ENCODE data around the gene MAGI2.

The MAGI2 gene

GRCh38 chr7:79130715-79131114 is 322.8 kb downstream of the MAGI2 start:
- H3K27me3 ChIP-seq (ENCODE audit: low read length) = no peaks in the 10 kb centered on the region
- H3K4me2 ChIP-seq (ENCODE audit: low read depth, low read length, poor library complexity, severe bottlenecking) = no peak overlapping the region
- H3K9me2 ChIP-seq (replicated peaks; ENCODE audit: insufficient read depth, low read length) = no peaks in the 10 kb centered on the region
- no peaks in the 10 kb centered on the region for H3F3A ChIP-seq (ENCODE audit: insufficient read depth)
- H4K20me1 ChIP-seq (ENCODE audit: low read depth, low read length) = no peaks in the 10 kb centered on the region
- TF ChIP-seq EZH2phosphoT487 (conservative IDR thresholded peaks at IDR 0.05; ENCODE audit: low read length) = no peak
- no peak for TF ChIP-seq CTCF (IDR thresholded peaks at IDR 0.05; ENCODE audit: insufficient read depth, low read length, poor library complexity, severe bottlenecking)
- no peaks in the 10 kb centered on the region for H3K79me2 ChIP-seq (ENCODE audit: insufficient read depth, low read length)
- no peaks in the 10 kb centered on the region for H3K9me3 ChIP-seq (ENCODE audit: insufficient read depth, low read length)
- H3K9ac ChIP-seq (ENCODE audit: low read length) = no peak overlapping the region
- no peak overlapping the region for H2AFZ ChIP-seq (ENCODE audit: low read depth, low read length, severe bottlenecking)
- H3K36me3 ChIP-seq (ENCODE audit: low read length) = no peaks in the 10 kb centered on the region
- H3K4me3 ChIP-seq (ENCODE audit: insufficient read depth, low read length, poor library complexity, severe bottlenecking) = no peak overlapping the region
- no peak overlapping the region for H3K27ac ChIP-seq (ENCODE audit: low read depth, low read length)

GRCh38 chr7:79124331-79124730 is 329.1 kb downstream of the MAGI2 start:
- Histone ChIP-seq H3K4me2 (ENCODE audit: low read depth, low read length, poor library complexity, severe bottlenecking) (no peak overlapping the region), H3K27ac (ENCODE audit: low read depth, low read length) (no peak overlapping the region), H3K9me2 (replicated peaks; ENCODE audit: insufficient read depth, low read length) (no peaks in the 10 kb centered on the region), H2AFZ (ENCODE audit: low read depth, low read length, severe bottlenecking) (no peak overlapping the region), H3K9ac (ENCODE audit: low read length) (no peak overlapping the region), H4K20me1 (ENCODE audit: low read depth, low read length) (no peaks in the 10 kb centered on the region), H3K79me2 (ENCODE audit: insufficient read depth, low read length) (no peaks in the 10 kb centered on the region), H3K36me3 (ENCODE audit: low read length) (no peaks in the 10 kb centered on the region), H3K9me3 (ENCODE audit: insufficient read depth, low read length) (no peaks in the 10 kb centered on the region), H3K4me3 (ENCODE audit: insufficient read depth, low read length, poor library complexity, severe bottlenecking) (no peak overlapping the region), H3F3A (ENCODE audit: insufficient read depth) (no peaks in the 10 kb centered on the region), H3K27me3 (ENCODE audit: low read length) (no peaks in the 10 kb centered on the region)
- TF ChIP-seq CTCF (IDR thresholded peaks at IDR 0.05; ENCODE audit: insufficient read depth, low read length, poor library complexity, severe bottlenecking) (no peak), EZH2phosphoT487 (conservative IDR thresholded peaks at IDR 0.05; ENCODE audit: low read length) (no peak)

GRCh38 chr7:79118143-79118542 is 335.3 kb downstream of the MAGI2 start:
- Histone ChIP-seq H3K4me2 (ENCODE audit: low read depth, low read length, poor library complexity, severe bottlenecking) (no peak overlapping the region), H3K9me2 (replicated peaks; ENCODE audit: insufficient read depth, low read length) (no peaks in the 10 kb centered on the region), H2AFZ (ENCODE audit: low read depth, low read length, severe bottlenecking) (no peak overlapping the region), H3F3A (ENCODE audit: insufficient read depth) (no peaks in the 10 kb centered on the region), H3K27me3 (ENCODE audit: low read length) (no peaks in the 10 kb centered on the region), H3K79me2 (ENCODE audit: insufficient read depth, low read length) (no peaks in the 10 kb centered on the region), H3K27ac (ENCODE audit: low read depth, low read length) (no peak overlapping the region), H3K36me3 (ENCODE audit: low read length) (no peaks in the 10 kb centered on the region), H3K9me3 (ENCODE audit: insufficient read depth, low read length) (no peaks in the 10 kb centered on the region), H3K4me3 (ENCODE audit: insufficient read depth, low read length, poor library complexity, severe bottlenecking) (no peak overlapping the region), H4K20me1 (ENCODE audit: low read depth, low read length) (no peaks in the 10 kb centered on the region; the same call in 1 of the 2 replicates), H3K9ac (ENCODE audit: low read length) (no peak overlapping the region)
- TF ChIP-seq EZH2phosphoT487 (conservative IDR thresholded peaks at IDR 0.05; ENCODE audit: low read length) (no peak), CTCF (IDR thresholded peaks at IDR 0.05; ENCODE audit: insufficient read depth, low read length, poor library complexity, severe bottlenecking) (no peak)
